Stimulated activated CD8-positive, alpha-beta memory T cell treated with anti-CD3 and anti-CD28 coated beads, Interleukin-12 subunit alpha, Interleukin-12 subunit beta, amount 100 ng/mL, for 4 hours (primary cell): ENCODE results near the gene ACTR6.
"Not testable (repeated sequence)": the region's sequence is repeated elsewhere in the genome, so short reads cannot be mapped to it uniquely, and the experiment has no call there.

Experiments used
- DNase-seq: peaks from one replicate; pipeline ENCODE4 v3.0.0-alpha.2; 2020; ENCODE audit warnings: low read depth

ACTR6 gene

DNA sequence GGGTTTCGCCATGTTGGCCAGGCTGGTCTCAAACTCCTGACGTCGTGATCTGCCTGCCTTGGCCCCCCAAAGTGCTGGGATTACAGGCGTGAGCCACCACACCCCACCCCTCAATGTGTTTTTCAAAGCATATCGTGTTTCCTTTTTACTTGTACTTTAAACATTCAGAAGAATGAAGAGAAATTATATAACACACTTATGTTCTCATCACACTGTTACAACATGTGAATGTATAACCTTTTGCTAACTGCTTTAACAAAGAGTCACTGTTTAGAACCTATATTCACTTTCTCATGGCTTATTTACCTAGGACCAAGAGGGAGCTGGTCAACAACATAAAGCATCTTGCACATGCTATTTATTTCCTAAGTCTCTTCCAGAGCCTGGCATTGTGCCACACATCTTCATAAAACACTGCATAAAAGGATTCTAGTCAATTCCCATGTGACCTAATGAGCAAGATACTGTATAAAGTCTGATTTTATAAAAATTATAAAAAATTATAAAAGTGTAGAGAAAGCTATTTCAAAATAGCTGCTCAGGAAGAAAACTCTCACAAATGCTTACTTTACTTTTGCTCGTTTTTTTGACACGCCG, 16.0 kb upstream of the ACTR6 start:
- DNase-seq, result no peak

DNA sequence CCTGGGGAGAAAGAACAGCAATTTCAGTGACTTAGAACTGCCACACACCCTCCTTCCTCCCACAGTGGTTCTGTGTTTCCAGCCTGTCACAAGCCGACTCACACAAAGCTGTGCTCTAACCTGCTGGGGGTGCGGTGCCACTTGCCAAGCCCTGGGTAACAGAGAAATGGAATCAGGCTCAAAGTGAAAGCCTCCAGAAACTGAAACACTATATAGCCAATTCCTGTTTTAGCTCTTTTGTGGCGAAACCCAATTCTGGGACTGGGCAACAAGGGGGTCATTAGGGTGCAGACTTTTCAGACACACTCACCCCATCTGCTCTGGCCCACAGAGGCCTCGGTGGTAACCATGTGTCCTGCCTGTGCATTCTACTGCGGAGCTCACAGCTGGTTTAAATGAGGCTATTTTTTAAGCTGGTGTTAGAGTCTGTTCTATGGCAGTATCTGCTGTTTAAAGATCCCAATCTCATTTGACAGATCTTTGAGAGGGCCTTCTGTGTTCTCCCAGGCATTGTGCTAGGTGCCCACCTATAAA, 15.2 kb upstream of the ACTR6 start:
- no peak for DNase-seq

DNA sequence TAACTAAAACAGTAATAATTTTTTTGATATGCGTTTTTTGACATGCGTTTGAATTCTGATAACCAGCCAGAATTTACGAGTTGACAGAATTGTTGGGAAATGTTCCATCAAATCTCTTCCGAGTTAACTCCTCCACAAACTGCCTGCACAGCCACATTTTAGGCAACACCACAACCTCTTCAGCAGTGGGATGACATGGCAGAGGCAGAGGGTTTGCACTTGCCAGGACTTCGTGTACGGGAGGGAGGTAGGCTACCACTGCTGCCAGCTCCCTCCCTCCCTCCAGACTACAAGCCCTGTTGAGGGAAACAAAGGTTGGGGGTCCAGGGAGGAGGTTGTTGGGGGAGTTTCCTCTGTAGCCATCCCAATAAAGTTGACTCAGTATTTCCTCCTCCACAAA, 14.5 kb upstream of the ACTR6 start:
- no peak for DNase-seq

DNA sequence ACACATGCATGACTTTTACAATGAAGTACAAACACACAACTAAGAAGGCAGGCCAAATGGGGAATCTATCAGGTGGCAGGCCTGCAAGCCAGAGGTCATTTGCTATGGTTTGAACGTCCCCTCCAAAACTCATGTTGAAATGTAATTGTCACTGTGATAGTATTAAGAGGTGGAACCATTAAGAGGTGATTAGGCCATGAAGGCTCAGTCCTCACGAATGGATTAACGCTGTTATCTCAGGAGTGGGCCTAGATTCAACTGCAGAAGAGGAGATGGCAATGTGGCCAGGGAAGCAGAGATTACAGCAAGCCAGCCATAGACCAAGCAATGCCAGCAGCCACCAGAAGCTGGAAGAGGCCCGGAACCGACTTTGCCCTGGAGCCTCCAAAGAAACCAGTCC, 13.5 kb upstream of the ACTR6 start:
- no peak for DNase-seq

DNA sequence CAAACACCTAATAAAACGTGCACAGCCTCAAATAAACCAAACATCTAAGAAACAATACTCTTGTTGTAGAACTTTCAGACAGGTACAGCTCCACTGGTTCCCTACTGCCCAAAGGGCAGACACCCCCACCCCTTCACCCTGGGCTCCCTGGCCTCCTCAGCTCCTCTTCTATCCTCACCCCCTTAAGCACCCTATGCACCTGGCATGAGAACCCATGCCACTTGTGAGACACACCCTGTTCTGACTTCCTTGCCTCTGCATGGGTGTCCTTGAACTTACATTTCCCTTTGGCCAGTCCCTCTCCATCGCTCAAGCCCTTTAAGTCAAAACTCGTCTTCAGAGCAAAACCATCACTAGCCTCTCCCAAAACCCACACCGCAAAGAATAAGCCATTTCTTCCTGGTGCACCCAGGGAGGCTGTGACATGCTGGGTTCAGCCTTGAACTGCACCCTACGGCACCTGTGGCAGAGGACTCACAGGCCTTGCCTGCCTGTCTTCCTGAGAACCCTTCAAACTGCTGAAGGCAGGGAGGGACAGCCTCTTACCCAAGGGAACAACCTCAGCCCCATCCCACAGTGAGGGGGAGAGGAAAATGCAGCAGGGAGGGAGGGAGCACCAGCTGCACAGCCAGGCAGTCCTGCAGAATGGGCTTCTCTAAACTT, 12.6 kb upstream of the ACTR6 start:
- DNase-seq, result no peak

DNA sequence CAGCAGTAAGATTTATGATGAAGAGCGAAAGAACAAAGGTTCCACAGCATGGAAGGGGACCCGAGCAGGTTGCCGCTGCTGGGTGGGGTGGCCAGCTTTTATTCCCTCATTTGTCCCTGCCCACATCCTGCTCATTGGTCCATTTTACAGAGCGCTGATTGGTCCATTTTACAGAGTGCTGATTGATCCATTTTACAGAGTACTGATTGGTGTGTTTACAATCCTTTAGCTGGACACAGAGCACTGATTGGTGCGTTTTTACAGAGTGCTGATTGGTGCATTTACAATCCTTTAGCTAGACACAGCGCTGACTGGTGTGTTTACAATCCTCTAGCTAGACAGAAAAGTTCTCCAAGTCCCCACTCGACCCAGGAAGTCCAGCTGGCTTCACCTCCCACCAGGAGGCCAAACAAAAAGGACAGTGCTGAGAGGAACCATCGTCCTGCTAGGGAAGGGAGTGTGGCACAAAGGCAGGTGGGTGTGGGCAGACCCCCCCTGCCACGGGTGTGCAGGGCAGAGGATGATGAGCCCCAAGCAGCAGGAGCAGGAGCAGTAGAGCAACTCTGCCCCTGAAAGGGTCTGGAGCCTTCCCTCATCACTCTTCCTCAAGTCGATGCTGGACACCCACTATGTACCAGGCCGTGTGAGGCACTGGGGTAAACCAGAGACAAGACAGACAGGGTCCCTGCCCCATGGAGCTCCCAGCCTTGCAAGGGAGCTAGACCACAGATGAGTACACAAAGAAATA, 11.6 kb upstream of the ACTR6 start:
- not testable (repeated sequence) for DNase-seq

DNA sequence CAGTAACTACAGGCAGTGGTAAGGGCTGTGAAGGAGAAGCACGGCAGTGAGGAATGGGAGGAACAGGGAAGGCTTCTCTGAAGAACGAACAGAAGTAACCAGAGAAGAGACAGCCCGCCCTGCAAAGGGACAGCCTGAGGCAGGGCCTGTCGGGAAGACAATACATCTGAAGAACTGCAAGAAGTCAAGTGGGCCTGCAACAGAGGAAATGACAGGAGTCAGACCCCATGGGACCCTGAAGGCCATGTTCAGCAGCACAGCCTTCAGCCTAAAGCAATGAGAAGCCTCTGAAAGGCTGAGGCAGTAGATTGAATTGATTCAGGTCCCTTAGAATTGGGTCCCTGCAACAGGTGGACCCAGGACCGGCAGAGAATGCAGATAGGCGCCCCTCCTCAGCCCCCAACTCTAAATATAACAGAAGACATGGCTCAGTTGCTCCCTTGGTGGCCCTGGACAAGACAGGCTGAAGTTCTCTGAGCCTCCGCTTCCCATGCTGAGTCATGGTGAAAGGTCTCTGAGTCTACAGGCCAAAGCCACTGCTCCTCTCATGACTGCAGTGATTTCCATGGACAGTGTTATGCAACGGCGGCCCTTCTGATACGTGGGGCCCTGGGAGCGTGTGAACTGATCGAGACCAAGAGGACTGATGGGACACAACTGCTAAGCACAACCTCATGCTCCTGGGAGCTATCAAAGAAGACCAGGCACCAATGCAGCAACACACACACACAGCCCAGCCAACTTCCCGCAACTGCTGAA, 10.8 kb upstream of the ACTR6 start:
- DNase-seq, result no peak

DNA sequence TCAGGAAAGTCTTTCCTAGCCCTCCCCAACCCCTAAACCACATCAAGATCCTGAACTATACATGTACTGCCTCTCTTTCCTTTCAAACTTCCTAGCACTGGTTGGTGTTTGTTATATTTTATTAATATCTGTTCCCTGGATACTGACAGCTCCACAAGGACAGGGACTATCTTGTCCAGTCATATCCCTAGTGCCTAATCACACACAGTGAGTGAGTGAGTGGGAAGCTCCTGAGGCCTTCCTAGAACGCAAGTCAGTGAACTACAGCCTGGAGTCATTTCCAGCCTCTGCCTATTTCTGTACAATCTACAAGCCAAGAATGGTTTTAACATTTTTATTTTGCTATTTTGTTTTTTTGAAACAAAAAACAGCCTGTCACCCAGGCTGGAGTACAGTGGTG, 7.5 kb upstream of the ACTR6 start:
- no peak for DNase-seq

DNA sequence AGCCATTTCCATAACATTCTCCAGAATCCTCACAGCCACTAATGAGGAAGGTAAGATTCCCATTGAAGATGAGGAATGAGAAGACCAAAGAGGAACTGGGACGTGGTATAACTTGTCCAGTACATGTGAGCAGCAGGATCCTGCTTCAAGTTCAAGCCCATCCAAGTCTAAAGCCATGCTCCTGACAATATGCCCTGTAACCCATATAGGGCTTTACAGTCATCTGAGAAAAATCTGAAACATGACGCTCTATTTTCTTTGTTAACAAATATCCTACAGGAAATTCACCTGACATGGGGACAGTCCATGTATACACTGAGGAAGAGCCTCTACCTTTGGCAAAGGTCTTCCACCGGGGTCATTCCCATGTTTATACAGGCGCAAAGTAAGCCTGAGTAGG, 3.1 kb upstream of the ACTR6 start:
- DNase-seq, result no peak

DNA sequence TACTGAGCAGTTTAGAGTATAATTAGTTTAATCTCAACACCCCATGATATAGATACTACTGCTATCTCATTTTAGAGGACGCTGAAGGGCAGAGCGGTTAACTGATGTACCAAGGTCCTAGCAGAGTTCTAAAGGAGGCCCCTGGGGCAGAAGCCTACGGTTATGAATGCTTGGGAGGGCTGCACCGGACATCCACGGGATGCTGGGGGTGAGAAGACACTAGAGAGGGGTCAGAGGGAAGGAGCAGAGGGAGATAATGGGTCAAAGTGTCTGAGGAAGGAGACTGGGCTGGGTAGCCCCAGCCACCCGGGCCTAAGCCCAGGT, 1.6 kb upstream of the ACTR6 start:
- no peak for DNase-seq

DNA sequence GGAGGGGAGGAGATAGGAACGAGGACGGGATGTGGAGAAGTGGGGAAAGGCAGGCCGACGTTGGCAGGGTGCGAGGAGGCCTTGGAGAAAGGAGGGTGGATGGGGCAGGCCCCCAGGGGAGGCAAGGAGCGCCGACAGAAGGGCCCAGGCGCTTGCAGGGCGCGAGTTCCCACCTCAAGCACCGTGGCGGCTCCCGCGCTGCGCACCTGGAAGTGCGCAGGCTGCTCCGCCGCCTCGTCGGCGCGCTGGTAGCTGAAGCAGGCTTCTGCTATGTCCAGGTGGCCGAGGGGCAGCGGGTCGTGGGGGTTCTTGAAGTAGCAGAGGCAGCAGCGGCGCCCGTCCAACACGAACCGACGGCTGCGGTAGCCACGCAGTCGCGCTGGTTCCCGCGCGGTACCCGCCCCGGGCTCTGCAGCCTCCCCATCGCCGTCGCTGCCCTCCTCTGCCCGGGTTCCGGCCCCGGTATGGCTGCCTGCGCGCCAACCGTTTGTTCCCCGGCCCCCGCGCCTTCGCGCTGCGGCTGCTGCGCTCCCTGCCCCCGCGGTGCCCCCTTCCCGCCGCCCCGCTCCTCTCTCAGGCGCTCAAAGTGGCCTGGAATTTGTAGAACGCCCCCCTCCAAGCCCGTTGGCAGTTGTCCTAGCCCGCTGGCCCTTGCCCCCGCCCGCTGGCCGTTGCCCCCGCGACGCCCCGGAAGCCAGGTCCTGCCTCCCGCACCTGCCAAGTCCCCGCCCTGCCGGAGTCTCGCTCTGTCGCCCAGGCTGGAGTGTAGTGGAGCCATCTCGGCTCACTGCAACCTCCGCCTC, 1.1 kb upstream of the ACTR6 start:
- peak; percentile 56 for DNase-seq

DNA sequence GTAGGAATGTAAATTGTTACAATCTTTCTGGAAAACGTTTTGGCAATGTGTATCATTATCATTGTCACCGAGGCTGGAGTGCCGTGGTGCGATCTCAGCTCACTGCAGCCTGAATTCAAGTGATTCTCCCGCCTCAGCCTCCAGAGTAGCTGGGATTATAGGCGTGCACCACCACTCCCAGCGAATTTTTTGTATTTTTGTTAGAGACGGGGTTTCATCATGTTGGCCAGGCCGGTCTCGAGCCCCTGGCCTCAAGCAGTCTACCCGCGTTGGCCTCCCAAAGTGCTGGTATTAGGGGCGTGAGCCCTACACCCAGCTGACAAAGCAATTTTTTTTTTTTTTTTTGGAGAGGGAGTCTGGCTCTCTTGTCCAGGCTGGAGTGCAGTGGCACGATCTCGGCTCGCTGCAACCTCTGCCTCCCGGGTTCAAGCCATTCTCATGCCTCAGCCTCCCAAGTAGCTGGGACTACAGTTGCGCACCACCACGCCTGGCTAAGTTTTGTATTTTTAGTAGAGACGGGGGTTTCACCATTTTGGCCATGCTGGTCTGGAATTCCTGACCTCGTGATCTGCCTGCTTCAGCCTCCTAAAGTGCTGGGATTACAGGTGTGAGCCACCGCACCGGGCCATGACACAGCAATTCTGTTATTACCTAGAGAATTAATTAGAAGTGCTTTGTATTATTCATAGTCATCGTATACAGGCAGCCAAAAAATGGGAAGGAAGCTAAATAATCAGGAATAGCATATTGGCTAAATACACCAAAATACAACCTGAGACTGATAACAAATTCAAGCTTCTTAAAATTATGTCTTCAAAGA, 1.2 kb downstream of the ACTR6 start:
- DNase-seq, result no peak

DNA sequence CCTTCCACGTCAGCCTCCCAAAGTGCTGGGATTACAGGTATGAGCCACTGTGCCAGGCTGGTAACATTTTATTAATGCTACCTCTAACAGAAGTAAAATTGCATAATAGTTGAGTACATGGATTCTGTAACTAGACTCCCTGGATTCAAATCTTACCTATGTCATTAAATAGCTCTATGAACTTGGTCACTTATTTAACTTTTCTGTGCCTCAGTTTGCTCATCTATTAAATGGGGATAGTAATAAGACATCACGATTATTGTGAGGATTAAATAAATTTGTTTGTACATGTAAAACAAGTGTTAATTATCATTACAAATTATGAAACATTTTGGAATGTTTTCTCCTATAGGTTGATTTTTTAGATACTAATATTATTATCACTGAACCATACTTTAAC, 6.7 kb downstream of the ACTR6 start:
- DNase-seq, result no peak

DNA sequence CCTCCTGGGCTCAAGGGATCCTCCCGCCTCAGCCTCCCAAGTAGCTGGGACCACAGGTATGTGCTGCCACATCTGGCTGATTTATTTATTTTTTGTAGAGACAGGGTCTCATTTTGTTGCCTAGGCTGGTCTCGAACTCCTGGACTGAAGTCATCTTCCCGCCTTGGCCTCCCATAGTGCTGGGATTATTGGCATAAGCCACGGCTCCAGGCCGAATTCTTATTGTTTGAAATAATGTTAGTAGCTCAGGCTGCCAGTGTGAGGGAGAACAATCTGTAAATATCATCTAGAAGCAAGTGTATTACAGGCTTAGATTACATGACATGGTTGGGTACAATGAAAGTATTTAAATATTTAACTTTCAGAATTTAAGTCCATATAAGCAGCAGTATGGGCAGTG, 8.2 kb downstream of the ACTR6 start:
- DNase-seq, result no peak

DNA sequence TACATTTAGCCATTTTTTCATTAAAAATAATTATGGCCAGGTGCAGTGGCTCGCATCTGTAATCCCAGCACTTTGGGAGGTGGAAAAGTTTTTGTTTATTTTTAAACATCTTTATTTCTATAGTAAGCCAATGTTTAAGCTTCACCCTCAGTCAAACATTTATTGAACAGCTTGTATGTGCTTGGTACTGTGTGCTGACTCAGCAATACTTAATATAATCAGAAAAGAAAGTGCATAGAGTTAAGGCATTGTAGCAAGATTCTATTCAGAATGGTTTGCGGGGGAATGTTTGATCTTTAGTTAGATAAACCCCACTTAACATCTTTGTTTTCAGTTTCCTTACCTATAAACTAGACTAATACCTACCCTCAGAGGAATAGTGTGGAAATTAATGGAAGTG, 11.1 kb downstream of the ACTR6 start:
- no peak for DNase-seq

DNA sequence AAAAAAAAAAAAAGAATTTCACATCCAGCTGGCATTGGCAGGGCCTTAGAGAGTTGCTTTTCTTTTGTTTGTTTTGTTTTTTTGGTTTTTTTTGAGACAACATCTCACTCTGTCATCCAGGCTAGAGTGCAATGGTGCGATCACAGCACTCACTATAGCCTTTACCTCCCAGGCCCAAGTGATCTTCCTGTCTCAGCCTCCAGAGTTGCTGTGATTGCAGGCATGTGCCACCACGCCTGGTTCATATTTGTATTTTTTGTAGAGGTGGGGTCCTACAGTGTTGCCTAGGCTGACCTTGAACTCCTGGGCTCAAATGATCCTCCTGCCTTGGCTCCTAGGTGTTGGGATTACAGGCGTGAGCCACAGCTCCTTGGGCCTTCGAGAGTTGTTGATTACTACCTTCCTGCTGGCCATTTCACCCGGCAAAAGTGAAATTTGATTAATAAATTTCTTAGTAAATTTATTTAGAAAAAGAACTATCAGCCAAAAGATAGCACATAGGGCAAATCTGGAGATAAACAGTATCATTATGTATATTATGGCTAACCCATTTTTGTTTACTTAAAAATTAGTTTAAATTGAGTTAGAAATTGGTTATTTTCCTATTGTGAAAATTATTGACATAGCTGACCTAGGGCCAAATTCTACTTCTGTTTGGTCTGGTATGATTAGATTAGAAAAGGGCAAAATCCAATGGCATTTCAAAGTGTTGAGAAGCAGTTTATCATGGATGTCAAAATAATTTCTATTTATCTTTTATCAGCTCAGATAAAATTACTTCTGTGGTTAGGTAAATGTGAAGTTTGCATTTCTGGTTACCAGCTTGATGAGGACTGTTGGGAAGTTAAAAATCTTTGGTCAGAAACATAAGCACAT, 12.6 kb downstream of the ACTR6 start:
- DNase-seq, result no peak

DNA sequence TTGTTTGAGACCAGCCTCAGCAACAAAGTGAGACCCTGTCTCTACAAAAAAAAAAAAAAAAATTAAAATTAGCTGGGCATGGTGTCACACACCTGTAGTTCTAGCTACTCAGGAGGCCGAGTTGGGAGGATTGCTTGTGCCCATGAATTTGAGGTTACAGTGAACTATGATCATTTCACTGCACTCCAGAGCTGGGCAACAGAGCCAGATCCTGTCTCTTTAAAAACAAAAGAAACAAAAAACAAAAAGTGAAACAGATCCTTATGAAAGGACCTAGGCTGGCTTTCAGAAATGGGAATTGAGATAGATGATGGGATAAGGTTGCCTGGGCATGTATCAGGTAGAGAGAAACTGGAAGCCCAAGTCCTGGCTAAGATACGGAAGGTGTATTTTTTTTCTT, 13.9 kb downstream of the ACTR6 start:
- no peak for DNase-seq

DNA sequence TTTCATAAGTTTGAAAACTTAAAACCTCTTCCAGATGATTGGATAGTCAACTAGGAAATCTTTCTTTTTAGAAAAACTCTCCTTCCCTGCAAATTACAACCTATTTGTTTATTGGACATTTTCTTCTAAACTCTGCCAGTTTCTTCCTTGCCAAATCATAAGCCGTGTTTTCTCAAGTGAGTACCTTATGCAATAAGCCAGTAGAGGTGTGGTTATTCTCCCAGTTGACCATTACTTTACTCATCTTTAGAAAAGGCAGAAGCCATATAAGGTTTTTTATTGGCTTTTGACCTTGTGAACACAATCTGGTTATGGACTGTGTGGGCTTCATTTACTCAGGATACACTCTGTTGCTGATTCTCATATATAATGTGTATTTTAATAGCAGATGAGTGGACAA, 14.6 kb downstream of the ACTR6 start:
- DNase-seq, result no peak

DNA sequence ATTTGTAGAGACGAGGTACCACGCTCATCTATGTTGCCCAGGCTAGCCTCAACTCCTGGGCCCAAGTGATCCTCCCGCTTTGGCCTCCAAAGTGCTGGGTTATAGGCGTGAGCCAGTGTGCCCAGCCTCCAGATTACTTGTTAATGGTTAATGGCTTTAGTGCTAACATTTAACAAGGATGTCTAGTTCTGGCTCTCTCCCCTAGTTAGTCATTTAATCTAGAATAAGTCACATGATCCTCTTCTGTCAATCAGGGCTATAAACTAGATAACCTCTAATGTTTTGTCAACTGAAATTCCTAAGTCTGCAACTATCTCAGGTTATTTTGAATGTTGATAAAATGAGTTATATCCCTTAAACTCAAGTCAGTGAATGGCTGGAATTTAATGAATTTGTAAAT, 15.7 kb downstream of the ACTR6 start:
- no peak for DNase-seq
